ENCODE results near the gene CD200. TPM values are rescaled to one million over a fixed set of nuclear protein-coding genes. Genes with fewer than 3 reads are reported as not detected.

Gene CD200
- total RNA-seq, 1 donor from 2014 or later, result 19.0 TPM

DNA sequence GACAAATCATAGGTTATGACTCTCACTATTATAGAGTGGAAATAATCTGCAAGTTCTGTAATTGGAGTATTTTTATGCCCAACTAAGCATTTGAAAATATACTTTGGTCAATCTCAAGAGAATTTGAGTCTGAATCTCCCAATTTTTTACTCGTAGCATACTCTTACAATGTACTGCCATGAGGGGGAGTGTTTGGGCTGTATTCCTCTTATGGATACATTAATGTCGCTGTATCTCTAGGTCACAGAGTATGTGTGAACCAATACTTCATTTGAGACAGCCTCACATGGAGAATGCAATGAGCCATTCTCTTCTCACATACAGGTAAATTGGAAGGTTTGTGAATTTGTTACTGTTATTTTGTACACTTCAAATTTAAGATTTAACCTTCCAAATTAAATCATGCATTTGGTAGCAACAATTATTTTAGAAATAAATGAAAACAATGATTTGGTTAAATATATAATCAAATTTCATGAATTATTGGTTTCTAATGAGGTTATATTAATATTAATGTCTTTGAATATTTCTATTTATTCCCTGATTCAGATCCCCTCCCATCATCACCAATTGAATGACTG is 5.5 kb upstream of the CD200 start:
- ChIA-PET CTCF (interaction anchor here (0.8 to 4.0 kb wide), 10 partner anchors 11 to 216 kb away, joined by 3 to 27 read pairs (median 6); partner anchors contain the start of gene SLC9C1), POLR2A (interaction anchor here (0.7 to 2.0 kb wide), 2 partner anchors 167 to 170 kb away, joined by 3 to 7 read pairs; partner anchors contain the start of gene BTLA)

DNA sequence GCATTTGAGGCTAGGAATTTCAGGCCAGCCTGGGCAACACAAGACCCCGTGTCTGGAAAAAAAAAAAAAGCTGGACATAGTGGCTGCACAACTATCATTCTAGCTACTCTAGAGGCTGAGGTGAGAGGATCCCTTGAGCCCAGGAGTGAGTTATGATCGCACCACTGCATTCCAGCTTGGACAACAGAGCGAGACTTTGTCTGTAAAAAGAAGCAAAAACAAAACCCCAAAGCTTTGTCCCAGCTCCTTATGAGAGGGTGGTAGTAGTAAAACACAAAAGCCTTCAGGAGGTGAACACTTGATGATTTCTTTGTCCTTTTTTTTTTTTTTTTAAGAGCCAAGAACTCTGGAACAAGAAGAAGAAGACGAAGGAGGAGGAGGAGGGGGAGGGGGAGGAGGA is 1.1 kb upstream of the CD200 start:
- Mint-ChIP-seq H3K36me3 (ENCODE audit: low read depth) (peaks cover 21% of the 10 kb centered on the region), H3K4me1 (peaks cover 54% of the 10 kb centered on the region), H3K27ac (peak overlapping the region; percentile 79), H3K9me3 (no peaks in the 10 kb centered on the region), H3K27me3 (no peaks in the 10 kb centered on the region), H3K4me3 (peak overlapping the region; percentile 77)
- intact Hi-C loops (cut with micrococcal nuclease), result no loop called here
- DNase-seq, result no peak
- TF ChIP-seq, protein P1, sequence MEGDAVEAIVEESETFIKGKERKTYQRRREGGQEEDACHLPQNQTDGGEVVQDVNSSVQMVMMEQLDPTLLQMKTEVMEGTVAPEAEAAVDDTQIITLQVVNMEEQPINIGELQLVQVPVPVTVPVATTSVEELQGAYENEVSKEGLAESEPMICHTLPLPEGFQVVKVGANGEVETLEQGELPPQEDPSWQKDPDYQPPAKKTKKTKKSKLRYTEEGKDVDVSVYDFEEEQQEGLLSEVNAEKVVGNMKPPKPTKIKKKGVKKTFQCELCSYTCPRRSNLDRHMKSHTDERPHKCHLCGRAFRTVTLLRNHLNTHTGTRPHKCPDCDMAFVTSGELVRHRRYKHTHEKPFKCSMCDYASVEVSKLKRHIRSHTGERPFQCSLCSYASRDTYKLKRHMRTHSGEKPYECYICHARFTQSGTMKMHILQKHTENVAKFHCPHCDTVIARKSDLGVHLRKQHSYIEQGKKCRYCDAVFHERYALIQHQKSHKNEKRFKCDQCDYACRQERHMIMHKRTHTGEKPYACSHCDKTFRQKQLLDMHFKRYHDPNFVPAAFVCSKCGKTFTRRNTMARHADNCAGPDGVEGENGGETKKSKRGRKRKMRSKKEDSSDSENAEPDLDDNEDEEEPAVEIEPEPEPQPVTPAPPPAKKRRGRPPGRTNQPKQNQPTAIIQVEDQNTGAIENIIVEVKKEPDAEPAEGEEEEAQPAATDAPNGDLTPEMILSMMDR (IDR thresholded peaks at IDR 0.05), result no peak
- ChIA-PET POLR2A (interaction anchor here (0.6 to 5.5 kb wide), 13 partner anchors 19 to 206 kb away, joined by 3 to 137 read pairs (median 5); partner anchors contain the start of gene BTLA), CTCF (interaction anchor here (2.3 kb wide), 1 partner anchor 187 kb away, joined by 9 read pairs; no protein-coding TSS in a partner anchor)
- no peak for ATAC-seq (ENCODE audit: low read depth)

More for the DNA sequence above, 5.5 kb upstream of the CD200 start:
- DNase-seq, result no peak
- Mint-ChIP-seq H3K36me3 (ENCODE audit: low read depth) (no peaks in the 10 kb centered on the region), H3K4me3 (no peak overlapping the region), H3K4me1 (peaks cover 17% of the 10 kb centered on the region), H3K9me3 (no peaks in the 10 kb centered on the region), H3K27me3 (no peaks in the 10 kb centered on the region), H3K27ac (no peak overlapping the region)
- intact Hi-C loops (cut with micrococcal nuclease), result loop anchor here (1.0 to 5.0 kb wide), 8 partner anchors 34 to 315 kb away; partner anchors contain the start of genes CCDC80 and SLC35A5
- ATAC-seq (ENCODE audit: low read depth), result peak; percentile 100
- TF ChIP-seq, protein P1 (IDR thresholded peaks at IDR 0.05), result no peak

DNA sequence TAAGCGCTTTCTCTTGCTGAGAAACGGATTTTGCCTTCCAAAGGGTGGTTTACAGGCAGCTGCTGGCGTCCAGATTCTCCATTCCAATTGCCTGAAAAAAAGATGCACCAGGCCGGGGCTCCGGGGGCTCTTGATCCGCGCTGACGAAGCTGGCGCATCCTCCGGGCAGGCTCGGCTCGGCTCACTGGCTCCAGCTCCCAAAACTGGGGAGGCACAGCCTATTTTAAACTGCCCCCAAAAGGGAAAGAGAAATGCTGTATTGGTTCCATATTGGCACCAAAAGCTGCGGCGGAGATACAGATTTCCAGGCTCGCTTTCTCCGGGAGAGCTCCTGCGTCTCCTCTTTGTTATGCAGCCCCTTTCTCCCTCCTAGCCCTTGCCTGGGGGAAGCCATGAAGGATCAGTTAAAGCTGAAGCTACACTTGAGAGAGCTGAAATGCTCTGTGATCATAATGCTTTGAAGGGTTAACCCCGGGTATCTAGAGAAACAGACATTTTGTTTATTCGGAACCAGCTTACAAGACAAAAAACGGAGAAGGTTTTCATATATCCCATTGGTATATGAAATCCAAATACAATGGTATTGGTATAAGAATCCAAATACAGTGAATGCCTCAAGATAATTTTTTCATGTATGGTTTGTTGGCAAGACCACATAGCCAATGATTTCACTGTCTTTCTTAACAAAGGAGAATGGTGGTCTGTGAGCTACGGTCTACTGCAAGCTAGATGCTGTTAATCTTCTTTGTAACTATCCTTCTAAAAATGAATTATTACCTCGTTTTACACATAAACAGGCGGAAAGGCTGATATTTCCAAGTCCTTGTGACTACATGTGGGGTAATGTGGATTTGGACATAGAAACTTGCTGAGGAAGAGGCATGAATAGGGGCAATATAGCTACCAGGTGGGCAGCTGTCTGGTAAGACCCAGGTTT is 693 bp downstream of the CD200 start:
- CTCF ChIA-PET, result interaction anchor here (0.6 to 3.7 kb wide), 15 partner anchors 10 to 223 kb away, joined by 3 to 15 read pairs (median 4); partner anchors contain the start of gene SLC9C1
- no peak for DNase-seq
- peaks cover 34% of the 10 kb centered on the region for H3K36me3 Mint-ChIP-seq (ENCODE audit: low read depth)
- peak; percentile 42 for ATAC-seq (ENCODE audit: low read depth)
- peaks cover 64% of the 10 kb centered on the region for H3K4me1 Mint-ChIP-seq
- H3K27ac Mint-ChIP-seq, result peak overlapping the region; percentile 94
- POLR2A ChIA-PET, result interaction anchor here (0.6 to 5.5 kb wide), 28 partner anchors 10 to 686 kb away, joined by 3 to 137 read pairs (median 5); partner anchors contain the start of genes ATG3, BTLA, GCSAM and SLC35A5
- intact Hi-C loops (cut with micrococcal nuclease), result loop anchor here (1.0 to 2.0 kb wide), 2 partner anchors 11 to 17 kb away; no protein-coding TSS in a partner anchor
- H3K4me3 Mint-ChIP-seq, result peak overlapping the region; percentile 94
- H3K9me3 Mint-ChIP-seq, result no peaks in the 10 kb centered on the region
- TF ChIP-seq, protein P1 (IDR thresholded peaks at IDR 0.05), result no peak
- no peaks in the 10 kb centered on the region for H3K27me3 Mint-ChIP-seq

DNA sequence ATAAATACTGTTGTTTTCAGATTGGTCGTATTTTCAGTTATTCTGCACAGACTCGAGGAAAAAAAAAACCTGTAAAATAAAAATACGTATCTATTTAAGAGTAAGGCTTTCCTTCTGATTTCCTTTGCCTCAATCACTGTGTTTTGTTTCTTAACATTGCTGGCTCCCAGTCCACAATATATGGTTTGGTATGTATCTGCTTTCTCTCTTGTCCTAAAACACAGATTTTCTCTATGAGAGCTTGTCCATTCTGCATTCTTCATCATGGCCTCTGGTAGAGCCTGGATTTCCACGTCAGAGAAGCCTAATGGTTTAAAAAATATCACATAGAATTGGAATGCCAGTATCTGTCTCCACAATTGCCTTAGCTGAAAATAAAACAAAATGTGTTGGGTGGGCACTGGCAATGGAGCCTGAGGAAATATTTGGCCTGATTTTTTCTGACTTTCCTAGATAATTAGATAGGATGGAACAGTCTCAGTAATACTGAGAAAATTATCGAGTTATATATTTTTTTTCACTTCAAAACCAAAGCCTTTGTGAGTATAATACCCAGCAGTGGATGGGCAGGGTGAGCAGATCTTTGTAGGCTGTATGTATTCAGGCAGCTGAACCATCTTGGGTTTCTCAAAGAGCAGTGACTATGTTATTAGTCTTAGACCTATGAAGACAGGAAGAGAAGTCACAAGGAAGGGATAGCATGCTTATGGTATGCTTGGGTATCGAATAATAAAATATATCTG is 1.9 kb downstream of the CD200 start:
- H3K4me1 Mint-ChIP-seq, result peaks cover 73% of the 10 kb centered on the region
- no peaks in the 10 kb centered on the region for H3K9me3 Mint-ChIP-seq
- no peak for ATAC-seq (ENCODE audit: low read depth)
- peak overlapping the region; percentile 94 for H3K4me3 Mint-ChIP-seq
- no peaks in the 10 kb centered on the region for H3K27me3 Mint-ChIP-seq
- intact Hi-C loops (cut with micrococcal nuclease), result loop anchor here (1.0 to 5.0 kb wide), 3 partner anchors 9 to 37 kb away; no protein-coding TSS in a partner anchor
- peaks cover 43% of the 10 kb centered on the region for H3K36me3 Mint-ChIP-seq (ENCODE audit: low read depth)
- TF ChIP-seq, protein P1 (IDR thresholded peaks at IDR 0.05), result no peak
- POLR2A ChIA-PET, result interaction anchor here (1.1 to 5.5 kb wide), 11 partner anchors 23 to 226 kb away, joined by 3 to 137 read pairs (median 11); partner anchors contain the start of genes ATG3, BTLA and SLC35A5
- CTCF ChIA-PET, result interaction anchor here (1.1 to 3.7 kb wide), 6 partner anchors 103 to 198 kb away, joined by 3 to 15 read pairs (median 4); no protein-coding TSS in a partner anchor
- peak overlapping the region; percentile 94 for H3K27ac Mint-ChIP-seq
- DNase-seq, result no peak

All from activated B cell treated with CpG ODN at 0.5 μM for 24 hours (primary cell).